Non-pigmented ciliary epithelial cell (primary cell): ENCODE measurements around the gene CDH4.

ENCODE experiments used
- DNase-seq: peaks from one replicate; pipeline ENCODE4 v3.0.0-alpha.2; 2010; ENCODE audit warnings: low read depth

CDH4 gene

GRCh38 chr20:61582196-61582923, 330.3 kb downstream of the CDH4 start:
- DNase-seq, result no peak

DNA sequence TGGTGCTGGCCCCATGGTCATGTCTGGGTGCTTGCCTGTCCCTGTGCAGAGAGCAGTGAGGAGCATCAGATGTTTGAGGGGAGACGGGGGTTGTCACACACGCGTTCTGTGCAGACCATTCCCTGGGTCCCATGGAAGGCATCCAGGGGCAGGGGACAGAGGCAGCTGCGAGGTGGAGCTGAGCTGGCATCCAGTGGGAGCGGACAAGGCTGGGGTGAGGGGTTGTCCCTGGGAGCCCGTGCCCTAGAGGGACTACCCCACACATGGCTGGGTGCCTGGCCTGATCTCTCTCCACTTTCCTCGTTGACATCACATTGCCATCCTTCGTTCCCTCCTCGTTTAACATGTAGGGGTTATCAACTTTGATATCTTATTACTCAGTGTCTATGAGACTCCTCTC, 331.3 kb downstream of the CDH4 start:
- no peak for DNase-seq

GRCh38 chr20:61584851-61585250, 332.8 kb downstream of the CDH4 start:
- no peak for DNase-seq

- DNase-seq, result no peak
Observed at GRCh38 chr20:61585764-61586163, 333.7 kb downstream of the CDH4 start.

- no peak for DNase-seq
Observed at GRCh38 chr20:61587036-61587435, 335.0 kb downstream of the CDH4 start.

GRCh38 chr20:61587681-61588289, 335.7 kb downstream of the CDH4 start:
- DNase-seq, result no peak

- peak; percentile 60 for DNase-seq
Observed at GRCh38 chr20:61588411-61589385, 336.6 kb downstream of the CDH4 start.

GRCh38 chr20:61590236-61590635, 338.2 kb downstream of the CDH4 start:
- no peak for DNase-seq

DNA sequence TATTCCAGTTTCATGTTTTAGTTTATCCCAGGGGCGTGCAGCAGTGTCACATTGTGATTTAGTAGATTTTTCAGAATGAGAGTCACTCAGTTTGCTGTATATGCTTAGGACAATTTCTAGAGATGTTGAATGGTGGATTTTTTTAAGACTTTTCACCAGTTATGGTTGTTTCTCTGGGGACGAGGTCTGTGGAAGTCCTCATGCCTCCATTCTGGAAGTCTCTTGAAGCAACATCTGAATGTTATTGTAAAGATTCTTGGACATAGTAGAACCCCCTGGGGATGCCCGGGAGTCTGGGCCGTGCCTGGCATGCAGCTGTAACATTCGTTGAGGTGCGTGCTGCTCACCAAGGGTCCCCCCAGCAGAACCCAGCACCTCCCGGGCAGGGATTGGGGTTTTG, 341.5 kb downstream of the CDH4 start:
- DNase-seq, result no peak

GRCh38 chr20:61594198-61594597, 342.1 kb downstream of the CDH4 start:
- no peak for DNase-seq

DNA sequence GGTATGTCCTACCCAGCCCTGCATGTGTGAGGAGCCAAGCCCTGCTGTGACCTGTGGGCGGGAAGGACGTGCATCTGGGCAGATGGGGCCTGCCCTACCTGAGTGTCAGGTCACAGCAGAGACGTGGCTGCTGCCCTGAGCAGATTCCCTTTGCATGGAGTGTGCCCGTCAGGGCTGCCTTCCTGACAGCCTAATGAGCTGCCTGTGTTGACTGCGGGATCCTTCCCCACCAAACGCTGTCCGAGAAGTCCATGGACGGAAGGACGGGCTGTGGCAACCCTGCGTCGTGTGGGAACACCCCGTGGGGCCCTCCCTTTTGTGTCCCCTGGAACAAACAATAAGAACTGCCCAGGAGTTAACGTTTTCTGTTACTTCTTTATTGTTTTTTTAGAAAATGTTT, 343.2 kb downstream of the CDH4 start:
- no peak for DNase-seq

DNA sequence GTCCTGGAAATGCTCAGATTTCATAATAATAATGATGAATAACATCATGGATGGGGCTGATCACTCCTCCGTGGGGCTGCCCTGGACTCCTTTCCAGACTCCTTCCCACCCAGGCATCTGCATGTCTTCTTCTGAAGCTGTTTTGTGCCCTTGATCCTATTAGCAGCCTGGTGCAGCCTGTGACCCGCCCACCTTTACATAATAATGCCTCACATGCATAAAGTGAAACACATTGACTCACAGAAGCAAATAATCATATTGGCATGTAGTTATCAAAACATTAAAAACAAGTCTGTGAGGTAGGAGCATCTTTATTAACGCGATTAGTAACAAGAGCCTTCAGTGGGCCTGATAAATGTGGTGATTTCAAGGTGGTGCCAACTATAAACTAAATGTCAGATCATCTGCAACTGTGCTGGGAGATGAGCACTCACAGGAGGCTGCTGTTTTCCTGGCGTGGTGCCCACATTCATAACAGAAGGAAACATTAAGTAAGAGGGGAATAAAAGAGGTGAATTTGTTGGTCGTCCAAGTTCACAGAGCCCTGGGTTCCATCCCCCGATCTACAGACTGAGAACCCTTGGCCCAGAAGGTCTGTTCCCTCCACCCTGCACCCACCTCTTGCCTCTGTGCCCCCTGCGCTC, 344.7 kb downstream of the CDH4 start:
- no peak for DNase-seq

GRCh38 chr20:61597996-61598395, 345.9 kb downstream of the CDH4 start:
- no peak for DNase-seq

- no peak for DNase-seq
Observed at GRCh38 chr20:61598586-61598985, 346.5 kb downstream of the CDH4 start.

DNA sequence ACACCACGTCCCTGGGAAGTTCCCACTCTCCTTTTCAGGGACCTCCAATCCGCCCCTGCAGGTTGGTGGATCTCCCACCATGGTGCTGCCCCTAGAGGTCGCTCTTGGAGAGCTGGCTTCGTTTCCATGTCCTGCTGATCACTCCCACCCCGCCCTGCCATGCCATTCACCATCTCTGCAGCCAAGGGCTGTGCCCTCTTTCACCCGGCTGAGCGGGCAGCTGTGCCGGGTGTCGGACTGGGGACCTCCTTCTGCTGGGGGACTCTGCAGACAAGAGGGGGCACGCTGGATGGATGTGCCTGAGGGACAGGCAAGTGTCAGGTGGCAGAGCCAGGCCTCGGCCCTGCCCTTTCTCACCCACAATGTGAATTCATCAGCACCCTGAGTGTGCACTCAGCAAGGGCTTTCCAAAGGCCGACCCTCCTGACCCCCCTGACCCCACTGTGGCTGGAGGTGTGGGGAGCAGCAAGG, 347.0 kb downstream of the CDH4 start:
- DNase-seq, result no peak

GRCh38 chr20:61599541-61599992, 347.5 kb downstream of the CDH4 start:
- no peak for DNase-seq

DNA sequence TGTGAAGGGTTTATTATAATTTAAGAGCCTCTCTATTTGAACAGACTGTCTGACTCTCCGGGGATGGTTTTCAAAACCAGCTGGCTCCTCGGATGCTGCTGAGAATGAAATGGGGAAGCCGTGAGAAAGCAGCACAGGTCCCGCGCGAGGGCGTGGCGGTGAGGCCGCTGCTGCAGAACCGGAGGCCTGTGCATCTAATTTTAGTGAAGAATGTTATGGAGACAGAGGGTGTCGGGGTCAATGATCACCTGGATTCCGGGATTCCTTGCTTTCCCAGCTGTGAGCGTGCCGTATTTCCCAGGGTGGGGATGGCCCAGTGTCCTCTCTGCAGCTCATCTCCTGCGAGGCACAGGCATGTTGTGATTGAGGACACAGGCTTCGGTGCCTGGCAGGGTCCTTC, 348.0 kb downstream of the CDH4 start:
- DNase-seq, result no peak

DNA sequence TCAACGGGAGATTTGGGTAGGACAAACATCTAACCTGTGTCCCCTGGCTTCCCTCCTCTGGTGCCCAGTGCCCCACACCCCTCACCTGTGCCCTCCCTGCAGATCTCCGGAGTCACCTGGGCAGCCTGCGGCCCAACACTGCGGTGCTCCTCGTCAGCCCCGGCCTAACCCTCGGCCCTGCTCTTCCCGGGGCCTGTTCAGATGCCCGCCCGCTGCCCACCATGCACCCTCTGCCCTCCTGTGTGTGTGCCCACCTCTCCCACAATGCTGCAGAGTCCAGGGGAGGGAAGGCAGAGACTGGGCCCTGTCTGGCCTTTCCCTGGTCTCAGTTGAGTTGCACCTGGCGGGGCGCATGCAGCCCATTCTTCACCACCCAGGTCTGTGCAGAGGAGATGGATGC, 349.3 kb downstream of the CDH4 start:
- DNase-seq, result no peak

DNA sequence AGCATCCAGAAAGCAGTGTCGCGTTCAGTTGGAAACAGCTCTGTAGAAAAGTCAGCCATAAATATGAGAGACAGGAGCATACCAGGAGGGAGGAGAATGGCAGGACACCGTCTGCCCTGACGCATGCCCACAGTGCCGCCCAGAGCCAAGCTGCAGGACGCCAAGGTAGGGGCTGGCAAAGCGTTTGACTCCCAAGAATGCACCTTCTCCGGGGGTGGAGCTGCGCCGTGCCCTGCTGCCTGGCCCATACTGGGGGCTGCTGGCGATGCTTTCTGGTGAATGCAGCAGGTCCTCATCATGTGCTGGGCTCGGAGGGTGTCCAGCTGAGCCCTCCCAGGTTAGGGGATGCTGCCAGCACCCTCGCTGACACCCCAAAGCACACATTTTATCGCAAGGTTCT, 349.8 kb downstream of the CDH4 start:
- DNase-seq, result no peak

DNA sequence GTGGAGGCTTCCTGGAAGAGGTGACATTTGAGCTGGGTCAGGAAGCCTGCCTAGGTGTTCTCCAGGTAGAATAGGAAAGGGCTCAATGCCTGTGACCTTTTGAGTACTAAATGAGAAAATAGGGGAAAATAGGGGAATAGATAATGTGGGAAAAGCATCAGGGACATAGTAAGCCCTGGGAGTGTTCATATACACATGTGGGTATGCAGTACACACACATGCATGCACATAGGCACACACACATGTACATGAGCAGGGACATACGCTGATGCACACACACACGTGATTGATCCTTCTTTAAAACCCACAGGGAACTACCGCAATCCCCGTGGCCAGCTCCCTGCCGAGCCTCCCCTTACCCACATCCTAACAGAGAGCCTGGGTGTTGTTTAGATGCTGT, 351.7 kb downstream of the CDH4 start:
- no peak for DNase-seq

- no peak for DNase-seq
Observed at GRCh38 chr20:61604549-61604948, 352.5 kb downstream of the CDH4 start.

DNA sequence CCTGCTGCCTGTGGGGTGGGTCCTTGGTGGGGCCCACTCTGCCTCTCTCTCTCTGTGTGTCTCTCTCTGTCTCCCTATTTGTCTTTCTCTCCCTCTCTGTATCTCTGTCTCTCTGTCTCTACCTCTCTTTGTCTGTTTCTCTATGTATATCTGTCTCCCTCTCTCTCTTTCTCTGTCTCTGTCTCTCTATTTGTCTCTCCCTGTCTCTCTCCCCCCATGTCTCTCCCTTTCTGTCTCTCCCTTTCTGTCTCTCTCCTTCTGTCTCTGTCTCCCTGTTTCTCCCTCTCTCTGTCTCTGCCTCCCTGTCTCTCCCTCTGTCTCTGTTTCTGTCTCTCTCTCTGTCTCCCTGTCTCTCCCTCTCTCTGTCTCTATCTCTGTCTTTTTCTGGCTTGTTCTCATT, 353.2 kb downstream of the CDH4 start:
- no peak for DNase-seq
